Measurements from ENCODE around the gene LY6G5C. TPM values are rescaled to one million over a fixed set of nuclear protein-coding genes. Genes with fewer than 3 reads are reported as not detected.
A peak's percentile ranks its signal among the peaks of the same experiment; 100 is the strongest.

Gene LY6G5C
- total and polyA plus RNA-seq, 9 of the 15 experiments (the other 6 are each of a cell fraction or from before 2014, with no cell fraction given) = 0.10 to 0.67 (median 0.46) TPM; not detected in 4

DNA sequence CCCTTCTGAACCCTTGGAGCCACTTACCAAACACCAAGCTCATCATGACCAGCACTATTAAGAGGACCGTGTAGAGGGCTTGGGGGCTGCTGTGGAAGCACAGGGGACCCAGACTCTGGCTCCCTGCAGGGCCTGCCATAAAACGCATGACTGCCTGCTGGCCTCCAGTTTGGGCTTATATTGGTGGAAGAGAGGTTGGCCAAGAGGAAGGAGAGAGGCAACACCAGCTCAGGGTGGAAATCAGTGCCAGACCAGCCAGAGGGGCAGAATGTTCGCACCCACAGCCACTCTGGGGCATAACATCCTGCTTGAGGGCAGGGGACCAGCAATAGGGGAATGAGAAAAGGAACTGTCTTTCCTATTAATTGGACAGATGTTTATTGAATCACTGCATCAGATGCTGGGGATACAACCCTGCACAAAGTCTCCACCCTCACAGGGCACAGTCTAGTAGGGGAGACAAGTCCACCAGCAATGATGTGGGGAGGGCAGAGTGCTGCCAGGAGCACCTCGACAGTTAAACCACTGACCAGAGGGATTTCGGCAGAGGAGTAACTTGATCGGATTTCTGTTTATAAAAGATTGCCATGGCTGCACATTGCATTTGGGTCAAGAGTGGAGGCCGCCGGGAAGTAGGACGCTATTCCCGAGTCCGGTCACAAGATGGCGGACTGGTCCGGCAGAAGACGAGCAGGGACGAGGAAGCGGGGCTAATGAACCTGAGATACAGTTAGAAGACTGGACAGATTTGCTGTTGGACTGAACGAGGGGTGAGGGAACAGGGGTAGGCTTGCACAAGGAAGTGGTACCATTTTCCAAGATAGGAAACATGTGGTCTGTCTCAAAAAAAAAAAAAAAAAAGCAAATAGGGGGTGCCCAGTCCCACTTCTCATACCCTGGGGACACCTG, at the start of gene LY6G5C (continued):
- TF ChIP-seq RBM15 (IDR thresholded peaks at IDR 0.05; ENCODE audit: insufficient read depth, low read length) (no peak), TOE1 (IDR thresholded peaks at IDR 0.05; ENCODE audit: borderline replicate concordance) (no peak), TOE1 (CRISPR knock-in tag; IDR thresholded peaks at IDR 0.05; ENCODE audit: borderline replicate concordance, low read depth) (no peak), PHF21A (IDR thresholded peaks at IDR 0.05; ENCODE audit: borderline replicate concordance, low read depth) (peak; percentile 71; the same call in 1 of the 2 replicates), ZNF274 (IDR thresholded peaks at IDR 0.05; ENCODE audit: borderline replicate concordance, low read depth, low read length) (no peak), KAT2B (IDR thresholded peaks at IDR 0.05; ENCODE audit: low read depth, low read length) (no peak), ZNF121 (CRISPR knock-in tag; conservative IDR thresholded peaks at IDR 0.05) (no peak), ARID2 (IDR thresholded peaks at IDR 0.05) (peak; percentile 95), DDX20 (tag; IDR thresholded peaks at IDR 0.05; ENCODE audit: low read depth) (no peak), MCM7 (IDR thresholded peaks at IDR 0.05) (no peak), MYBL2 (IDR thresholded peaks at IDR 0.05; ENCODE audit: low read depth) (no peak), MYBL2 (CRISPR knock-in tag; IDR thresholded peaks at IDR 0.05; ENCODE audit: borderline replicate concordance) (no peak), ZNF551 (CRISPR knock-in tag; IDR thresholded peaks at IDR 0.05) (no peak), ETV1 (tag; conservative IDR thresholded peaks at IDR 0.05; ENCODE audit: low read depth) (peak; percentile 41; the same call in 1 of the 2 replicates), ARNT (IDR thresholded peaks at IDR 0.05) (peak in 1 of 2 experiments; percentile 79; a peak in 2 of 4 replicates), ZNF217 (CRISPR knock-in tag; IDR thresholded peaks at IDR 0.05) (no peak), DMBX1 (CRISPR knock-in tag; IDR thresholded peaks at IDR 0.05; ENCODE audit: borderline replicate concordance) (0 out of 2 replicates have a peak, but pooled peaks have one; percentile 59), KDM2B (CRISPR knock-in tag; IDR thresholded peaks at IDR 0.05) (no peak), CHD2 (IDR thresholded peaks at IDR 0.05; ENCODE audit: low read depth, low read length) (0 out of 2 replicates have a peak, but pooled peaks have one; percentile 26), TCF3 (CRISPR knock-in tag; IDR thresholded peaks at IDR 0.05) (no peak), ZNF583 (CRISPR knock-in tag; IDR thresholded peaks at IDR 0.05) (no peak), ZNF146 (CRISPR knock-in tag; IDR thresholded peaks at IDR 0.05; ENCODE audit: unreplicated experiment) (no peak), POLR2AphosphoS5 (IDR thresholded peaks at IDR 0.05; ENCODE audit: control insufficient read depth, insufficient read depth, low read depth, low read length) (no peak), BHLHE40 (IDR thresholded peaks at IDR 0.05; ENCODE audit: low read length) (0 out of 2 replicates have a peak, but pooled peaks have one; percentile 20), BRF1 (IDR thresholded peaks at IDR 0.05; ENCODE audit: borderline replicate concordance, extremely low read depth, insufficient read length) (no peak)
- TF ChIP-seq, protein P1, sequence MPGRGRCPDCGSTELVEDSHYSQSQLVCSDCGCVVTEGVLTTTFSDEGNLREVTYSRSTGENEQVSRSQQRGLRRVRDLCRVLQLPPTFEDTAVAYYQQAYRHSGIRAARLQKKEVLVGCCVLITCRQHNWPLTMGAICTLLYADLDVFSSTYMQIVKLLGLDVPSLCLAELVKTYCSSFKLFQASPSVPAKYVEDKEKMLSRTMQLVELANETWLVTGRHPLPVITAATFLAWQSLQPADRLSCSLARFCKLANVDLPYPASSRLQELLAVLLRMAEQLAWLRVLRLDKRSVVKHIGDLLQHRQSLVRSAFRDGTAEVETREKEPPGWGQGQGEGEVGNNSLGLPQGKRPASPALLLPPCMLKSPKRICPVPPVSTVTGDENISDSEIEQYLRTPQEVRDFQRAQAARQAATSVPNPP (IDR thresholded peaks at IDR 0.05; ENCODE audit: borderline replicate concordance, insufficient read depth, insufficient read length) = no peak
- TF ChIP-seq, protein P2, sequence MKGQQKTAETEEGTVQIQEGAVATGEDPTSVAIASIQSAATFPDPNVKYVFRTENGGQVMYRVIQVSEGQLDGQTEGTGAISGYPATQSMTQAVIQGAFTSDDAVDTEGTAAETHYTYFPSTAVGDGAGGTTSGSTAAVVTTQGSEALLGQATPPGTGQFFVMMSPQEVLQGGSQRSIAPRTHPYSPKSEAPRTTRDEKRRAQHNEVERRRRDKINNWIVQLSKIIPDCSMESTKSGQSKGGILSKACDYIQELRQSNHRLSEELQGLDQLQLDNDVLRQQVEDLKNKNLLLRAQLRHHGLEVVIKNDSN (CRISPR knock-in tag; IDR thresholded peaks at IDR 0.05) = 0 out of 2 replicates have a peak, but pooled peaks have one; percentile 30
